Neural cell (in vitro differentiated cells): Measurements from ENCODE around the gene RGS17. TPM values are rescaled to one million over a fixed set of nuclear protein-coding genes. Genes with fewer than 3 reads are reported as not detected.

Experiments used
- H2AFZ ChIP-seq: fragments of 200-600, 300-800 bp; sonication (generic), shearing (Covaris generic); 2 replicates; pipeline ENCODE4 v1.6.0; 2014; ENCODE audit warnings: low read depth, mild to moderate bottlenecking, antibody characterized with exemption, low read length, moderate library complexity
- H3F3A ChIP-seq: fragments of 200-600 bp; shearing (Covaris generic); 2 replicates; pipeline ENCODE4 v1.6.1; 2016; ENCODE audit warnings: mild to moderate bottlenecking, moderate library complexity, mixed read lengths, antibody characterized with exemption, low read length; ENCODE audit not compliant: insufficient read depth, poor library complexity, severe bottlenecking
- H3K27ac ChIP-seq: fragments of 200-600, 300-800 bp; sonication (generic), shearing (Covaris generic); 2 replicates; pipeline ENCODE4 v1.5.1; 2014; ENCODE audit warnings: mild to moderate bottlenecking, low read length, moderate library complexity
- H3K27me3 ChIP-seq: fragments of 300-800, 200-600 bp; sonication (generic), shearing (Covaris generic); 2 replicates; pipeline ENCODE4 v1.6.0; 2014; ENCODE audit warnings: mild to moderate bottlenecking, low read depth, low read length, moderate library complexity; ENCODE audit not compliant: insufficient read depth
- H3K36me3 ChIP-seq: fragments of 300-800, 200-600 bp; sonication (generic), shearing (Covaris generic); 2 replicates; pipeline ENCODE4 v1.5.1; 2014; ENCODE audit warnings: mild to moderate bottlenecking, antibody characterized with exemption, low read length, moderate library complexity; ENCODE audit not compliant: insufficient read depth
- H3K4me2 ChIP-seq: fragments of 300-800, 200-600 bp; sonication (generic), shearing (Covaris generic); 2 replicates; pipeline ENCODE4 v1.6.0; 2014; ENCODE audit warnings: mild to moderate bottlenecking, low read length
- H3K4me3 ChIP-seq: fragments of 300-800, 200-600 bp; sonication (generic), shearing (Covaris generic); 2 replicates; pipeline ENCODE4 v1.5.1; 2014; ENCODE audit warnings: mild to moderate bottlenecking, low read length, moderate library complexity
- H3K79me2 ChIP-seq: fragments of 200-600 bp; shearing (Covaris generic); replicated peaks from 2 replicates; pipeline ENCODE4 v1.6.0; 2014; ENCODE audit warnings: mild to moderate bottlenecking, low read length, moderate library complexity; ENCODE audit not compliant: insufficient read depth
- H3K9ac ChIP-seq: fragments of 300-800, 200-600 bp; sonication (generic), shearing (Covaris generic); 2 replicates; pipeline ENCODE4 v1.6.1; 2016; ENCODE audit warnings: mild to moderate bottlenecking, low read length, mixed read lengths
- H3K9me2 ChIP-seq: fragments of 200-600 bp; shearing (Covaris generic); 2 replicates; pipeline ENCODE4 v1.6.1; 2016; ENCODE audit warnings: mild to moderate bottlenecking, low read length, mixed read lengths; ENCODE audit not compliant: insufficient read depth
- H3K9me3 ChIP-seq: fragments of 200-600, 300-800 bp; sonication (generic), shearing (Covaris generic); 2 replicates; pipeline ENCODE4 v1.6.1; 2016; ENCODE audit warnings: mild to moderate bottlenecking, mixed run types, low read length, moderate library complexity, mixed read lengths
- H4K20me1 ChIP-seq: fragments of 200-600 bp; shearing (Covaris generic); 2 replicates; pipeline ENCODE4 v1.6.1; 2016; ENCODE audit warnings: mild to moderate bottlenecking, mixed run types; ENCODE audit not compliant: insufficient read depth
- EP300 ChIP-seq: fragments of 450-650 bp; conservative IDR thresholded peaks from 2 replicates; pipeline ENCODE4 v1.6.1; 2014; ENCODE audit warnings: antibody characterized with exemption, mild to moderate bottlenecking, moderate library complexity; ENCODE audit not compliant: poor library complexity, severe bottlenecking
- EZH2 ChIP-seq: fragments of 200-600, 300-800 bp; shearing (Covaris generic), sonication (generic); IDR thresholded peaks from 2 replicates; pipeline ENCODE4 v1.6.1; 2014; ENCODE audit warnings: antibody characterized with exemption, low read length, borderline replicate concordance, mild to moderate bottlenecking; ENCODE audit not compliant: insufficient read depth, poor library complexity, severe bottlenecking
- MXI1 ChIP-seq: fragments of 450-650 bp; conservative IDR thresholded peaks from 2 replicates; pipeline ENCODE4 v1.6.1; 2014; ENCODE audit warnings: antibody characterized with exemption, mild to moderate bottlenecking; ENCODE audit not compliant: poor library complexity, severe bottlenecking
- POLR2AphosphoS5 ChIP-seq: IDR thresholded peaks from 2 replicates; pipeline ENCODE4 v1.6.1; 2012
- RAD21 ChIP-seq: fragments of 450-650 bp; conservative IDR thresholded peaks from 2 replicates; pipeline ENCODE4 v1.6.1; 2014; ENCODE audit warnings: antibody characterized with exemption, mild to moderate bottlenecking, moderate library complexity
- SMC3 ChIP-seq: fragments of 450-650 bp; conservative IDR thresholded peaks from 2 replicates; pipeline ENCODE4 v1.6.1; 2014; ENCODE audit warnings: antibody characterized with exemption, mild to moderate bottlenecking, moderate library complexity; ENCODE audit not compliant: poor library complexity
- TAF1 ChIP-seq: IDR thresholded peaks from 2 replicates; pipeline ENCODE4 v1.6.1; 2012; ENCODE audit warnings: low read depth
- polyA plus RNA-seq: library from polyadenylated mRNA; depleted of rRNA; stranded (reverse); fragments of >200 nt; gene quantifications from 2 replicates; pipeline ENCODE4 v1.2.3, GENCODE V29; 2014
- TF ChIP-seq, protein P1 (sequence below): IDR thresholded peaks from 2 replicates; pipeline ENCODE4 v1.6.1; 2012; ENCODE audit warnings: borderline replicate concordance
- TF ChIP-seq, protein P2 (sequence below): fragments of 450-650 bp; IDR thresholded peaks from 2 replicates; pipeline ENCODE4 v1.5.1; 2014; ENCODE audit warnings: antibody characterized with exemption, mild to moderate bottlenecking, moderate library complexity; ENCODE audit not compliant: poor library complexity, severe bottlenecking

Gene RGS17
- polyA plus RNA-seq, 1 donor from 2014 or later: 44.9 TPM

DNA sequence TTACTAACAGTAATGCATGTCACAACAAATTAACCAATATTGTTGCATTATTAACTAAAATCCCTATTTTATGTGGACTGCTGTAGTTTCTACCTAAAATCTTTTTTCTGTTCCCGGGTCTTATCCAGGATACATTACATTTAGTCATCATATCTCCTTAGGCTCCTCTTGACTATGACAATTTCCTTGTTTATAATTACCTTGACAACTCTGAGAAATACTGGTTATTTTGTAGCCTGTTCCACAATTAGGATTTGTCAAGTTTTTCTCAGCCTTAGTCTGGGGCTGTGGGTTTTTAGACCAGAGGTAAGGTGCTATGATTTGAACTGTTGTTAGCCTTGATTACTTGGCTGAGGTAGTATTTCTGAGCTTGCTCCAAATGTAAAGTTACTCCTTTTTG is 152.0 kb downstream of the RGS17 start:
- Histone ChIP-seq H3K4me3 (no peak overlapping the region), H3K27me3 (no peaks in the 10 kb centered on the region), H3K9me2 (no peaks in the 10 kb centered on the region), H3K9me3 (no peaks in the 10 kb centered on the region), H3K36me3 (no peaks in the 10 kb centered on the region), H3F3A (peaks cover 3% of the 10 kb centered on the region), H3K27ac (no peak overlapping the region), H3K9ac (no peak overlapping the region), H3K79me2 (peaks cover 85% of the 10 kb centered on the region), H2AFZ (no peak overlapping the region), H4K20me1 (peaks cover 2% of the 10 kb centered on the region), H3K4me2 (no peak overlapping the region)
- TF ChIP-seq EP300 (no peak), TAF1 (no peak)

DNA sequence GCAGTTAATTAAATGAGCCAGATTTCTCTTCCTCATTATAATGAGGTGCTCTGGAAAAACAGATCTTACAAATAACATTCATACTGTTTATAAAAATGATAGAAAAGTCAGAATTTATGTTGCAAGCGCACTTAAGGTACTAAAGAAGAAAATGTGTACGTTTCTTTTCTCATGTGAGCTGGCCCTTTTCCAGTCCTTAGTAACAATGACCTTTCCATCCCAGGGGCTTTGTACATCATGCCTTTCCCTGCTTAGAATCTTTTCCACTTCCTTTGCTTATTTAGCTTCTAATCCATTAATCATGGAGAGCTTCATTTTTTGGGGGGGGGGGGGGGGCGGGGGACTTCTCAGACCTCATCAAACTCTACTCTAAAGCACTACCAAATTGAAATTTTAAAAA is 153.0 kb downstream of the RGS17 start:
- peaks cover 89% of the 10 kb centered on the region for H3K79me2 ChIP-seq
- no peak overlapping the region for H3K4me2 ChIP-seq
- no peak overlapping the region for H3K27ac ChIP-seq
- no peaks in the 10 kb centered on the region for H3K9me2 ChIP-seq
- peaks cover 2% of the 10 kb centered on the region for H4K20me1 ChIP-seq
- TF ChIP-seq, protein P1, sequence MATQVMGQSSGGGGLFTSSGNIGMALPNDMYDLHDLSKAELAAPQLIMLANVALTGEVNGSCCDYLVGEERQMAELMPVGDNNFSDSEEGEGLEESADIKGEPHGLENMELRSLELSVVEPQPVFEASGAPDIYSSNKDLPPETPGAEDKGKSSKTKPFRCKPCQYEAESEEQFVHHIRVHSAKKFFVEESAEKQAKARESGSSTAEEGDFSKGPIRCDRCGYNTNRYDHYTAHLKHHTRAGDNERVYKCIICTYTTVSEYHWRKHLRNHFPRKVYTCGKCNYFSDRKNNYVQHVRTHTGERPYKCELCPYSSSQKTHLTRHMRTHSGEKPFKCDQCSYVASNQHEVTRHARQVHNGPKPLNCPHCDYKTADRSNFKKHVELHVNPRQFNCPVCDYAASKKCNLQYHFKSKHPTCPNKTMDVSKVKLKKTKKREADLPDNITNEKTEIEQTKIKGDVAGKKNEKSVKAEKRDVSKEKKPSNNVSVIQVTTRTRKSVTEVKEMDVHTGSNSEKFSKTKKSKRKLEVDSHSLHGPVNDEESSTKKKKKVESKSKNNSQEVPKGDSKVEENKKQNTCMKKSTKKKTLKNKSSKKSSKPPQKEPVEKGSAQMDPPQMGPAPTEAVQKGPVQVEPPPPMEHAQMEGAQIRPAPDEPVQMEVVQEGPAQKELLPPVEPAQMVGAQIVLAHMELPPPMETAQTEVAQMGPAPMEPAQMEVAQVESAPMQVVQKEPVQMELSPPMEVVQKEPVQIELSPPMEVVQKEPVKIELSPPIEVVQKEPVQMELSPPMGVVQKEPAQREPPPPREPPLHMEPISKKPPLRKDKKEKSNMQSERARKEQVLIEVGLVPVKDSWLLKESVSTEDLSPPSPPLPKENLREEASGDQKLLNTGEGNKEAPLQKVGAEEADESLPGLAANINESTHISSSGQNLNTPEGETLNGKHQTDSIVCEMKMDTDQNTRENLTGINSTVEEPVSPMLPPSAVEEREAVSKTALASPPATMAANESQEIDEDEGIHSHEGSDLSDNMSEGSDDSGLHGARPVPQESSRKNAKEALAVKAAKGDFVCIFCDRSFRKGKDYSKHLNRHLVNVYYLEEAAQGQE: no peak
- TF ChIP-seq TAF1 (no peak), SMC3 (no peak), EP300 (no peak), MXI1 (no peak), EZH2 (no peak), RAD21 (no peak), POLR2AphosphoS5 (no peak)
- TF ChIP-seq, protein P2, sequence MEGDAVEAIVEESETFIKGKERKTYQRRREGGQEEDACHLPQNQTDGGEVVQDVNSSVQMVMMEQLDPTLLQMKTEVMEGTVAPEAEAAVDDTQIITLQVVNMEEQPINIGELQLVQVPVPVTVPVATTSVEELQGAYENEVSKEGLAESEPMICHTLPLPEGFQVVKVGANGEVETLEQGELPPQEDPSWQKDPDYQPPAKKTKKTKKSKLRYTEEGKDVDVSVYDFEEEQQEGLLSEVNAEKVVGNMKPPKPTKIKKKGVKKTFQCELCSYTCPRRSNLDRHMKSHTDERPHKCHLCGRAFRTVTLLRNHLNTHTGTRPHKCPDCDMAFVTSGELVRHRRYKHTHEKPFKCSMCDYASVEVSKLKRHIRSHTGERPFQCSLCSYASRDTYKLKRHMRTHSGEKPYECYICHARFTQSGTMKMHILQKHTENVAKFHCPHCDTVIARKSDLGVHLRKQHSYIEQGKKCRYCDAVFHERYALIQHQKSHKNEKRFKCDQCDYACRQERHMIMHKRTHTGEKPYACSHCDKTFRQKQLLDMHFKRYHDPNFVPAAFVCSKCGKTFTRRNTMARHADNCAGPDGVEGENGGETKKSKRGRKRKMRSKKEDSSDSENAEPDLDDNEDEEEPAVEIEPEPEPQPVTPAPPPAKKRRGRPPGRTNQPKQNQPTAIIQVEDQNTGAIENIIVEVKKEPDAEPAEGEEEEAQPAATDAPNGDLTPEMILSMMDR: no peak
- H3F3A ChIP-seq: no peaks in the 10 kb centered on the region
- no peak overlapping the region for H2AFZ ChIP-seq
- no peaks in the 10 kb centered on the region for H3K9me3 ChIP-seq
- H3K36me3 ChIP-seq: no peaks in the 10 kb centered on the region
- H3K9ac ChIP-seq: no peak overlapping the region
- no peaks in the 10 kb centered on the region for H3K27me3 ChIP-seq
- no peak overlapping the region for H3K4me3 ChIP-seq

DNA sequence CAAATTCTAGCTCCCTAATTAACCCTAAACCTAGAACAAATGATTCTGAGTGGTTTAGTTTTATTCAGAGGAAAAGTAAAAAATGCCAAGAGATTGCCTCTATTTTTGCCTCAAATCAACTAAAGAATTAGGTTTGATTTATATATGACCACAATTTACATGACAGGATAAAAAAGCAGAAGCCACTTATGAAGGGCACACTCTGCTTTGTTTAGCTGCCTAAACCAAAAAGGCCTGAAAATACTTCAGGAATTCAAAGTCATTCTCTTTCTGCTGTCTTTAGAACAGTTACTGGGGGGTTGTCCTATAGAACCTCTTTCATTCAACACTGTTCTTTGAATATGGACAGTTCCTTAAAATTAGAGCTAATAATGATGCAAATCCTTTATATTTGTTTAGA is 153.5 kb downstream of the RGS17 start:
- Histone ChIP-seq H3K9me3 (no peaks in the 10 kb centered on the region), H3K4me3 (no peak overlapping the region), H3K27me3 (no peaks in the 10 kb centered on the region), H3K27ac (no peak overlapping the region), H3K4me2 (no peak overlapping the region), H2AFZ (no peak overlapping the region), H4K20me1 (peaks cover 2% of the 10 kb centered on the region), H3K79me2 (peaks cover 89% of the 10 kb centered on the region), H3K9me2 (no peaks in the 10 kb centered on the region), H3K36me3 (no peaks in the 10 kb centered on the region), H3K9ac (no peak overlapping the region), H3F3A (no peaks in the 10 kb centered on the region)
- TF ChIP-seq MXI1 (no peak), RAD21 (no peak), EP300 (no peak), SMC3 (no peak), TAF1 (no peak)
- TF ChIP-seq, protein P2: no peak
